HG02678 (cell line): ENCODE measurements around the gene PPT2.
"Not testable (repeated sequence)": the region's sequence is repeated elsewhere in the genome, so short reads cannot be mapped to it uniquely, and the experiment has no call there.

ENCODE experiments used
- ATAC-seq: cut with Tn5 transposase; IDR thresholded peaks from one replicate; pipeline ENCODE4 v1.9.1; 2021; ENCODE audit warnings: mild to moderate bottlenecking, moderate library complexity; ENCODE audit not compliant: unreplicated experiment

The PPT2 gene

DNA sequence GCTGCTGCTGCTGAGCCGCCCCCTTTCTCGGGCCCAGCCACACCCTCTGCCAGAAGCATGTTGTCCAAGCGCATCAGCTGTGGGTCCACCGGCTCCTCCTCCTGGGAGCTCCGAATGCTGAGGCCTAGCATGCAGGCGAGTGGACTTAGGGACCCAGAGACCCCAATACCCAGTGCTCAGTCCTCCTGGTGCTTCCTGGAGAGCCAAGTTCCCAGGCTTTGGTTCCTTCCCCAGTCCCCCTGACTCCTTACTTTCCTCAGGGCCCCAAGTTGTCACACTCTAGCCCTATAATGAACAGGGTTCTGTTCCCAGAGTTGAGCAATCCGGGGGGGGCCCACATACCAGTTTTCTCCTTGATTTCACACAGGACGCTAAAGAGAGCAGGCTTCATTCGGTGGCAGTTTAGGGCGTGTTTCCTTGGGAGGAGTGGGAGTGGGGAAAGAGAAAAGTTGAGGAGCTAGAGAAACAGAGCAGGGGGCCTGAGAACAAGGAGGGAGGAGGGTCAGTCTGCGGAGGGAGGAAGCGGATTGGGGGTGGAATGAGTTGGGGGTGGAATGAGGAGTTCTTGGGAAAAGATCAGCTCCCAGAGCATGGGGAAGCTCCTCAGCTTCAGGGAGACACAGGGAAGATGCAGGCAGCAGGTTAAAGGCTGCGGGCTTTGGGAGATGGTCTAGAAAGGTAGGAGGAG is 34.6 kb downstream of the PPT2 start:
- ATAC-seq, result no peak

DNA sequence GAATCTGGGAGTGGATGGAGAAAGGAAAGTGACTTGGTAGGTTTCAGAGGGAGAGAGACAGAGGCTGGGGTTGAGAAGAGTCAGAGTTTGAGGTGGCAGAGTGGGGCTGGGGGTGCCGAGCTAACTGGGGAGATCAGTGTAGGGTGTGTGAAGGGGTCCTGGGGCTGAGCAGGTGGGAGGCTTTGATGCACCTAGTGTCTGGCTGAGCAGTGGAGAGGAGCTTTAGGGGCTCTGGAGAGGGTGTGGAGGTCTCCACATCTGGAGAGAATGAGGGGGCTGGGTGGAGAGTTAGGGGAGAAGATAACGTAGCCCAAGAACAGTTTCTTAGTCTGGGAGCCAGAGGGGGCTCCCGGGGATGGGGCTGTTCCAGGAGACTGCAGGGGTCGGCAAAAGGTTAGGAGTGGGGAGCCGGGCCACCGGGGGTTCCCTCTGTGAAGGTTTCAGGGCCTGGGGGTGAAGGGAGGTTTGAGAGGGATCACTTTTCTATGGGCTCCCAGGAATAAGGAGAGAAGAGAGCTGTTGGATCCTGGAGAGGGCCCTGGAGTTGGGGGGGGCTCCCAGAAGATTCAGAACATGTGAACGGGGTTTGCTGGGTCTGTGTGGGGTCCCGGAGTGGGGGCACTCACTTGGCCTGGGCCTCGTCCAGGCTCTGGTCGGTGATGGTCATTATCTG is 35.3 kb downstream of the PPT2 start:
- ATAC-seq, result no peak

DNA sequence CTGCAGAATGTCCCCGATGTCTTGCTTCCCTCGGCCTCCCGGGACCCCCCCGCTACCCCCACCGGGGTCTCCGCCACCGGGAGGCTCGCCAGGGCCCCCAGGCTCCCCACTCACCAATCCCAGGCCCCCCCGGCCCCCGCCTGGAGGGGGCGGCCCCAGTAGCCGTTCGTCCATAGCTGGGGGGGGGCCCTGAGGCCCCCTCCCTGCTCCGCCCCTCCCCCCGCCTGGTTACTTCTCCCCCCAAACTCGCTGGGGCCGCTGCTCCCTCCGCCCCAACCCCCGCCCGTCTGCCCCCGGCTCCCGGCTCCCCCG is 35.8 kb downstream of the PPT2 start:
- no peak for ATAC-seq

DNA sequence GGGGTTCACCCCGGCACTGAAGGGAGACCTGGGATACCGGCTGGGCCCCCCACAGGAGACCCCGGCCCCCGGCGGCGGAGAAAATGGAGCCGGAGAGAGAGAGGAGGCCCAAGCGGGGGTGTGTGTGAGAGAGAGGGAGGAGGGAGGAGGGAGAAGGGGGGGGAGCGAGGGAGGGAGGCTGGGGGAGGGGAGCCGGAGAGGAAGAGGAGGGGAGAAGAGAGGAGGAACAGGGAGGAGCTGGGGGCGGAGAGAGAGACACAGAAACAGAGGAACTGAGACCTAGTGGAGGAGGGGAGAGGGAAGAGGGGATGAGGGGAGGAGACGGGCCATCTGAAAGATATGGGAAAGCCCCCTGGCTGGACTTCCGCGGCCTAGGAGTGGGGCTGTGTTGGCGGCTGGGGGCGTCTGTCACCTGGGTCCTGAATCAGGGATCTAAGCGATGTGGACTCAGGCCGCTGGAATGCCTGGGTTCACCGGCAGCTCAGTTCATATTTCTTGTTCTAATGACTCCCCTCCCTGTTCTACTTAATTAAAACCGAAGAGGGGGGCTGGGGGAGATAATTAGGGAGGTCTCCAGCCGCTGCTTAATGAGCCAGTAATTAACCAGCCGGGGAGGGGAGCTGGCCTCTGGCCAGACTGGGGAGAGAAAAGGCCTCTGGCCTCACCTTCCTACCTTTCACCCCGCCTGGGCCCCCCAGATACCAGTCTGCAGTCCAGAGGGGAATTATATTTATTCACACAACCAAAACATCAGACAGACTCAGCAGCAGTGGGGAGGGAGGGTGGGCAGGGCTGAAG is 36.3 kb downstream of the PPT2 start, which contains the start of gene PBX2:
PBX2 (minus strand) TSS at position 149 of the 798 bp plus-strand sequence. CDS start 287 bp downstream, outside the sequence.
- peak; percentile 73 for ATAC-seq

DNA sequence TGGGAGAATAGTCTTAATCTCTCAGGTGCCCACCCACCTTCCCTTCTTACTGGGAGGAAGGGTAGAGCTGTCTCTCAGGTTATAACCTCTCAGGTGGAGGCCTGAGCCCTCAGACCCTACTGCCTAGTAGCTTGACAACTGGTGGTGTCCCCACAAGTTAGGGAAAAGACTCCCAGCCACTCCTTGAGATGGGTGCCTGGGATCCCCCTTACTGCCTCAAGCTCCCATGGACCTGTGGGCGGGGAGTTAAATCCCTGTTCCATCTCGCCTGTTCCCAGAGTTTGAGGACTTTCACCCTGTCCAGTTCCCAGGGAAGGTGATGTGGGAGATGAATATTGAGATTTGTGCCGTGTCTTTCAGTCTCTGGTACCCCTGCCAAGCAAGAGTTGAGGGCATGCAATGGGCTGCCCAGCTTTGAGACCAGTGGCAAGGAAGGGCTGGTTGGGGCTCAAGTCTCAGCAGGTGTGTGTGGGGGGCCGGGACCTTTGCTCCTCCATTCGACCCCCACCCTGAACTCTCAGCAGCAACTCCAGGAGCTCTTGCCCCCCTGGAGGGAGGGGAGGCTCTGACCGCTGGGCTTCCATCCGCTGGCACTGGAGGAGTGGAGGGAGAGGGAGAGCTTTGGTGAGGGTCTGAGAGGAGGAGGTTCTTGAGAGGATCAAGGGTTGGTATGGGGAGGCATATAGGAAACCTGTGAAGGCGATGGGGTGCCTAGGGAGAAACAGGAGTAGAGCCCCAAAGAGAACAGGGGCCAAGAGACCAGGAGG is 37.2 kb downstream of the PPT2 start:
- no peak for ATAC-seq

DNA sequence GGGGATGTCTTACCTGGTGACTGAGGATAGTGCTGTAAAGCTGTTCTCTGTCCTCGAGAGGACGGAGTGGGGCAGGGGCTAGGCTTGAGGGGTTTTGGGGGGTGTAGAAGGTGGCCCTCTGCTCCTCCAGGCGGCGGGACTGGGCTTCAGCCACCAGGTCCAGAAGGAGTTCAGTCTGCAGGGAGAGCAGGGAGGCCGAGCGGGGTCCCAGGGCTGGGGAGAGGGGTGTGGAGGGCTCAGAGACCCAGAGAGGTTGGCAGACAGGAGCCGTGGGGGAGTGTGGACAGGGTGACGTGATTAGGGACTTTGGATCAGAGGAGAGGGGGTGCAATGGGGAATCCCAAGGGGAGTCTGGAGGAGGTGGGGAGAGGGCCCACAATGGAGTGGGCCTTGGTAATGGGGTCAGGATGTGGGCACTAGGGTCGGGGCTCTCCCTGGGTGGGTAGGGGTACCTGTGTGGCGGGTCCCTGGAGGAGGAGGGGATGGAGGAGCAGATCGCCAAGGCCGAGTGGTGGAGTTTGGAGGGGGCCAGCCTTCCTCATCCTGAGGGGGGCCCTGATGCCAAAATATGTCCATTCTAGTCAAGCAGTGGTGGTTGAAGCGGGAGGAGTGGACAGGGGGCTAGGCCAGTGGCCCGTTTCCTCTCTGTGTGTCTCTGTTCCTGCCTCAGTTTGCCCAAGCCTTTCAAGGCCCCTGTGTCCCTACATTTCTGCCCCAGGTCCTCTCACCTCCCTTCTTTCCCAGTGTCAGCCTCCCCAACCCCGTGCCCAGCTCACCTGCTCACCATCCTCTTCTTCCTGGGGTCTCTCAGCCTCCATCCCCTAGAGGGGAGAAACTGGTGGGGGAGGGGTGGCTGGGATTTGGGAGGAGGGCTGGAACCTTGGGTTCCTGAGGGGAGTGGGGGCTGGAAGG is 38.0 kb downstream of the PPT2 start:
- ATAC-seq, result no peak

DNA sequence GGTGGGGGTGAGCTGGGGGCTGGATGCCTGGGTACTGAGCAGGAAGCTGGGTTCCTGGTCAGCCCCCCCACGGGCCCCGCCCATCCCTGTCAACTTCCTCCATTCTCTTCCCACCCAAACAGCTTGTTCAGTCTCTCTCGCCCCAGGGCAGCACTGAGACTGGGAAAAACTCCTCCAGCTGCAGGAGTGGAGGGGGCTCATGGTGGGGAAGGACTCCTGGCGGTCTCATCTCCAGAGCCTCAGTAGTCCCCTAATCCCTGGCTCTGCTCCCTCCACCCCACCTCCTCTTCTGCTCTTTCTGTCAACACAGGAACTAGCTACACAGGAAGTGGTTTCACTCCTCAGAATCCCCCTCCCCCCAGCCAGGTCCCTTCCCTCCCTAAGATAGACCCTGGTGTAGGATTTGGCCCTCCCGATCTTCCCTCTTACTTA is 38.7 kb downstream of the PPT2 start, which contains the start of gene GPSM3:
GPSM3 (minus strand) TSS at position 36 of the 432 bp plus-strand sequence. CDS start 130 bp downstream, outside the sequence.
- ATAC-seq, result no peak

DNA sequence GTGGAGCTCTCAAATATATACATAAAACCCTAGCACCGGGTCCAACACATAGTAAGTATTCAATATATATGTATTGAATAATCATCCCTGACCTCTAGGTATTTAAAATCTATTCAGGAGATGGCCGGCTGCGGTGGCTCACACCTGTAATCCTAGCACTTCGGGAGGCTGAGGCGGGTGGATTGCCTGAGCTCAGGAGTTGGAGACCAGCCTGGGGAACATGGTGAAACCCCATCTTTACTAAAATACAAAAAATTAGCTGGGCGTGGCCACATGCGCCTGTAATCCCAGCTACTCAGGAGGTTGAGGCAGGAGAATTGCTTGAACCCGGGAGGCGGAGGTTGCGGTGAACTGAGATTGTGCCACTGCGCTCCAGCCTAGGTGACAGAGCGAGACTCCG is 39.2 kb downstream of the PPT2 start:
- ATAC-seq, result not testable (repeated sequence)

DNA sequence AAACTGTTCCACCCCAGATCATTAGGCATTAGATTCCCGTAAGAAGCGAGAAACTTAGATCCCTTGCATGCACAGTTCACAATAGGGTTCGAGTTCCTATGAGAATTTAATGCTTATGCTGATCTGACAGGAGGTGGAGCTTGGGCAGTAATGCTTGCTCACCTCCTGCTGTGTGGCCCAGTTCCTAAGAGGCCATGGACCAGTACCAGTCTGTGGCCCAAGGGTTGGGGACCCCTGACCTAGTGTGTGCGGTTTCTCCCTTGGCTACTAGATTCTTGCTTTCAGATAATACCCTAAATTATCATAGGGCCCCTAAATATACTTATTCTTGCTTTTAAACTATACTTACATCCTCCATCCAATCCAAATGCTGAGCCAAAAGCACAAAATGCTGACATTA is 40.4 kb downstream of the PPT2 start:
- ATAC-seq, result no peak

DNA sequence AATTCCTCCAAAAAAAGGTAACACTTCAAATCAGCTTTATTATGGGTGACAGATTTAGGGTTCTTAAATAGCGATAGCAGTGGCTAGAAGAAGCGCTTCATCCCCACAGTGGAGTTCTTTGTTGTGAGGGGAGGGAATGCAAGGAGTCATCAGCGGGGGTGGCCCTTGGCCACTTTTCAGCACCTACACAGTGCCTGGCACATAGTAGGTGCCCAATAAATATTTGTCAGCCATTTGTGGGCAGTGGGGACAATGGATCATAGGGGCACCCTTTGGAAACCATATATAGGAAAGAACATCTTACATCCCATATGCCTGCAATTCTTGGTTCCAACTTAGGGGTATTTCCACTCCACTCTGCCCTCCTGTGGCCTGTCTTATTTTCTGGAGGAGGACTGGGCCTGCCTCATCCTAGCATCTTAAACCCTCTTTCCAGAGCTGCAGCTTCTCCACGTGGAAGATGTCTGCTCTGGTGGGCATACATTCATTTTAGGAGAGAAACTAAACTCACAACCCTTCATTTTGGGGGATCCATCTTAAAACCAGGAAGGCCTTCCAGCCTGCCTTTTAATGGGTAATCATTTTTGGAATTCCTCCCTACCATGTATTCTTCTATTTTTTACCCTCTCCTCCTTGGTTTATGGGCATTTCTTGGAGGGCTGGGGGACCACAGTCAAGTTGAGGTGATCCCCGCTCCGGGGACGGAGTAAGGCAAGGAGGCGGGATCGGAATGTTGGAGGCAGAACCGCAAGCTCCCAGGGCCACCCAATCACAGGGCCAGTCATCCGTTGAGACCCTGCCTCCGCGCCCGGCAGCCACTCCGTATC is 41.1 kb downstream of the PPT2 start:
- ATAC-seq, result no peak

DNA sequence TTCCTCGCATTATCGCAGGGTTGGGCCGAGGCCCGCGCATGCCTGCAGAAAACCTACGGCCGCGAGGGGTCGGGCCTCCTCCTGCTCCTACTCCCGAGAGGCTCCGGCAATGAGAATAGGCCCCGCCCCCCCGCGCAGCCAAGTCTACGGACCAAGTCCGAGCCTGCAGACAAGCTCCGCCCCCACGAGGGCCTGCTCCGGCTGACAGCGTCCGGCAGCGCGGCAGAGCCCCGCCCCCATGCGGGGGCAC is 41.6 kb downstream of the PPT2 start:
- ATAC-seq, result peak; percentile 80

DNA sequence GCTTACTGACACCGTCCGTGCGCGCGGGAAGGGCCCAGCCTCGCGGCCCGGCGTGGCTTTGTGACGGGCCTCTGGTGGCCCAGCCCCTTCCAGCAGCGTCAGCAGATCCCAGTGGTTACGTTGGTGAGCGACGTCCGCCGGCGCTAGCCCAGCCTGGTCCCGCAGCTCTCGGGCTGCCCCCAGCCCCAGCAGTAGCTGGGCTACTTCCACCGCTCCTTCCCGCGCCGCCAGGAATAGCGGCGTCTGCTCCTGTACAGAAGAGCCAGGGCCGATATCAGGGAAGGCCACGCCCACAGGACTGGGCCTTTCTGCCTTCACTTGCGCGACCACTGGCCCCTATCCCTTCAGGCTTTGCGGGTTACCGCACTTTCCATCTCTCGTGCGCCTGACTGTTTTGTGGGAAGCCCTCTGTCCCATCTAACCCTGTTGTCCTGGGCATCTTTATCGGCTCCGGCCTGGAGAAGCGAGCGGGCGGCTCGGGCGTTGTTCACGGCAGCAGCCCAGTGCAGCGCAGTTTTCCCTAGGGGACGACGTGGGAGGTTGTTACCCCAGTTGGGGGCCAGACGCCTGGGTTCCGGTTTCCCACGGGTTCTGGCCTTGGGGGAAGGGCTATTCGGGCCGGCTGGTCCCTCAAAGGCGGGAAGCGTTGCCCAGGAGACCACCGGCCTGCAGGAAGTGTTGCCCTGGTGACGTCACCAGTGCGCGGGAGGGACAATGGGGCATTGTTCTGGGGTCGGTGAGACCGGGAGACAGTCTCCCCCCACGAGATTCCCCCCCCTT is 42.2 kb downstream of the PPT2 start:
- peak; percentile 80 for ATAC-seq

DNA sequence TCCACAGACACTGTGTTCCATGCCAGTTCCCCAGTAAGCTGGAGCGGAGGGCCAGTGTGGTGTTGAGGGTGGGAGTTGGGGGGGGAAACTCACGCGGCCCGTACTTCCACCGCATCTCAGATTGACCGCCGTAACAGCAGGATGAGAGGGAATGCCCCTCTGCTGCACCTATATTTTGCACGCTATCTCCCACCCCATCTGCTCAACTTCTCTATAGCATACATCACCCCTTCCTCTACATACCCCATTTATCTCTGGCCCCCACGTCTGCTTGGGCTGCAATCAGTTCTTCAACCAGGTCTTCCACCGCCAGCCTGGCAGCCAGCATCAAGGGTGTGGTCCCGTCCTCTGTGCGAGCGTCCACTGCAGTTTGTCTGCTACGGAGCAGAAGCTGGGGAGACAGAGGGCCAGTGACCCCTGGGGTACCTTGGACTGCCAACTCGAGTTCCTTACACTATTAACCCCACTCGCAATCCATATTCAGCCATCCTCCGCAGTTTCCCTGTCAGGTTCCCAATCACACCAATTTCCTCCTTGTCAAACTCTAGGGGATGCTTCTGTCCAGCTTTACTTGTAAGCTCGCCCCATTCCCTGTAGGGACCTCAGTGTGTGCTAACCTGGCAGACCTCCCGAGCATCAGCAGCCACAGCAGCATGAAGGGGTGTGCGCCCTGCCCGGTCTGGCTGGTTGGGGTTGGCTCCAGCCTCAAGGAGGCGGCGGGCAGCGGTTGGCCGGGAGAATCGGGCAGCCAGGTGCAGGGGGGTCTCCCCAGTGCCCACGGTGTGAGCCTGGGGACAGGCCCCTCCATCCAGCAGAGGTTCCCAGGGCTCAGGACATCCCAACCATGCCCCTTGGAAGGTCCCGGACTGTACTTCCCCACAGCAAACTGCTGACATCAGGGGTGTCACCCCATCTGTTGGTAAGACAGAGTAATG is 43.0 kb downstream of the PPT2 start:
- ATAC-seq, result no peak

DNA sequence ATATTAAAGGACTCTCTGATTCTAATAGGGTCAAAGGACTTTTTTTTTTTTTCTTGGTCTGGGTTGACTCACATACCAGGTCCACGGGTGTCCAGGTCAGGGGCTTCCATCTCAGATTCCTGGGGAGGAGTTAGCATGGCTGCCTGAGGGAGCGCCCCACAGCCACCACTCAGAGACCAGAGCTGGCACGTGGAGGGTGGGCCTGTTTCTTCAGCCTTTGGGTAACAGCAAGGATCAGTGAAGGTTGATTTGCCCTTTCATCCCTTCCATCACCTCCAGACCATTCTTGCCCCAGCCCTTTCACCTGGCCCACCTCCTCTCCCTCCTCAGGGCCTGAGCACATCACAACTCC is 44.4 kb downstream of the PPT2 start:
- no peak for ATAC-seq

DNA sequence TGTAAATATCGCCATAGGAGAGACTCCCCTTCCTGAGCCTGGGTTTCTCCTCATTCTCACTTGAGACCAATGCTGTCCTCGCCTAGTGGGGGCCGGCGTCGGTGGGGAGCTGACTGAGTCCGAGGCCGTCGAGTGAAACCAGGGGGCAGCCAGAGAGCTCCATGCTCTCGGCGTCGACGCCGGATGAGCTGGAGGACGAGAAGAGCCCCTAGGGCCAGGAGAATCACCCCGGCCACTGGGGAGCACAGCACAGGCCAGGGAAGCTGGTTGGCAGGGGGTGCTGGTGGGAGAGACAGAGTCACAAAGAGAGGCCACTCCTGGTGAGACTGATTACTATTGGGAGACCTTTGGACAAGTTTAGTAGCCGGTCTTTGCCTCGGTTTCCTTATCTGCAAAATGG is 44.9 kb downstream of the PPT2 start:
- ATAC-seq, result no peak

DNA sequence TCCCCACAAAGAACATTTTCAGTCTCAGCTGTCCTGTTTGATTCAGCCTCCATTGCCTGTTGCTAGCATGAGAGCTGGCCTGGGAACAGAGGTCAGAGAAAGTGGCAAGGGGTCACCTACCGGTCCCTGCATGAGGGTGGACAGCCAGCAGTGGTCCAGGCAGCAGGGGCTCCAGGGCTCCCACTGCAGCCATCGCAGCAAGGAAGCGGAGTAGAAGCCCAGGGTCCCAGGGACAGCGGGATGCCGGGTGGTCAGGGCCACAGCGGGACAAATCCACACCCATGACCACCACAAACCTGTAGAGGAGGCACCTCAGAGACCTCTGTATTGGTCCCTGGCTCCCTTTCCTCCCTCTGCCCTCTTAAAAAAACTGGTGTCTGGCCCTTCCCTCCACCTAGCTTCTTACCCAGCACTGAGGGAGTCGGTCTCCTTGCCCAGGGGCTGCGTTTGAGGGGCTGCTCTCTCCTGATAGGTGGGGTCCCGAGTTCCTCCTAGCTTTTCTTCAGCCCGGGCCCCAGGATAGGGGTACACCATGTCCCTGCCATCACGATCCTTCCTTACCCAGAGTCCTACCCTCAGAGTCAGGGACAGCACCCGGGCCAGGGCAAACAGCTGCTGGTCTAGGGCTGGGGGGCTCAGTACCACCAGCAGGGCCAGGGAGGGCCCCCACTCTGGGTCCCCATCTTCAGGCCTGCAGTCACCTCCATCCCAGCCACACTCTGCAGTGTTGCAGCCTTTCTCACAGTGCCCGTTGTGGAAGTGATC is 47.0 kb downstream of the PPT2 start:
- no peak for ATAC-seq

DNA sequence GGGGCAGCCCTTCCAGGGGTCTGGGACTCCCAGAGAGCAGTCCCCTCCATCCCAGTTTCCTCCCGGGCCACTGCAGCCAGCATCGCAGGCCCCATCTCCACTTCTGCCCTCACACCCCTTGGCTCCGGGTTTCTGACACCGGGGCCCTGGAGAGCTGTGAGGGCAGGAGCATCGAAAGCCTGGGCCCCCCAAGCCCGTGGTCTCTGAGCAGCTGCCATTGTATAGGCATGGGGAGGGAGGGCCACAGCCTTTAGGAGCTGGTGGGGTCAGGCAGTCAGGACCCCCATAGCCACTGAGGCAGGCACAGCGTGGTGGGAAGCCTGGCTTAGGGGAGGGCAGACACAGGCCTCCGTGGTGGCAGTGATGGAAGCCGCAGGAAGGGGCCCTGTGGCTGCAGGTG is 48.2 kb downstream of the PPT2 start:
- no peak for ATAC-seq
